Measurements from ENCODE around the gene RNF149.
"Not testable (repeated sequence)": the region's sequence is repeated elsewhere in the genome, so short reads cannot be mapped to it uniquely, and the experiment has no call there.

The RNF149 gene

GRCh38 chr2:101308432-101309210 is at the start of gene RNF149:
TSS of gene RNF149 (minus strand) at chr2:101308701. CDS start at chr2:101308588, 113 bp downstream.
- DNase-seq (ENCODE audit: low read depth in 3 of 3): peak; percentile 80 to 91 (median 82)

GRCh38 chr2:101357376-101357775 is 48.9 kb upstream of the RNF149 start:
- no peak for DNase-seq (ENCODE audit: low read depth in 3 of 3)

GRCh38 chr2:101356521-101356920 is 48.0 kb upstream of the RNF149 start:
- DNase-seq (ENCODE audit: low read depth in 3 of 3): no peak

GRCh38 chr2:101356055-101356454 is 47.6 kb upstream of the RNF149 start:
- no peak for DNase-seq (ENCODE audit: low read depth in 3 of 3)

GRCh38 chr2:101355401-101356054 is 47.0 kb upstream of the RNF149 start:
- DNase-seq (ENCODE audit: low read depth in 3 of 3): no peak

- no peak for DNase-seq (ENCODE audit: low read depth in 3 of 3)
Observed at GRCh38 chr2:101354420-101355311, 46.2 kb upstream of the RNF149 start.

- DNase-seq (ENCODE audit: low read depth in 3 of 3): not testable (repeated sequence)
Observed at GRCh38 chr2:101352631-101353030, 44.1 kb upstream of the RNF149 start.

- DNase-seq (ENCODE audit: low read depth in 3 of 3): no peak
Observed at GRCh38 chr2:101351207-101351606, 42.7 kb upstream of the RNF149 start.

GRCh38 chr2:101349893-101350662 is 41.6 kb upstream of the RNF149 start:
- DNase-seq (ENCODE audit: low read depth in 3 of 3): no peak

- no peak for DNase-seq (ENCODE audit: low read depth in 3 of 3)
Observed at GRCh38 chr2:101348883-101349282, 40.4 kb upstream of the RNF149 start.

GRCh38 chr2:101346909-101347308 is 38.4 kb upstream of the RNF149 start:
- no peak for DNase-seq (ENCODE audit: low read depth in 3 of 3)

GRCh38 chr2:101344137-101344536 is 35.6 kb upstream of the RNF149 start:
- DNase-seq (ENCODE audit: low read depth in 3 of 3): no peak

GRCh38 chr2:101342625-101343008 is 34.1 kb upstream of the RNF149 start:
- no peak for DNase-seq (ENCODE audit: low read depth in 3 of 3)

GRCh38 chr2:101341901-101342624 is 33.6 kb upstream of the RNF149 start:
- DNase-seq (ENCODE audit: low read depth in 3 of 3): peak; percentile 30 to 72 (median 67)

- DNase-seq (ENCODE audit: low read depth in 3 of 3): peak in 2 of 3 donors; percentile 26 to 33
Observed at GRCh38 chr2:101341421-101341820, 32.9 kb upstream of the RNF149 start.

- DNase-seq (ENCODE audit: low read depth in 3 of 3): no peak
Observed at GRCh38 chr2:101340141-101340551, 31.6 kb upstream of the RNF149 start.

- DNase-seq (ENCODE audit: low read depth in 3 of 3): no peak
Observed at GRCh38 chr2:101339266-101339880, 30.9 kb upstream of the RNF149 start.

GRCh38 chr2:101337877-101338276 is 29.4 kb upstream of the RNF149 start:
- no peak for DNase-seq (ENCODE audit: low read depth in 3 of 3)

GRCh38 chr2:101332885-101333766 is 24.6 kb upstream of the RNF149 start:
- DNase-seq (ENCODE audit: low read depth in 3 of 3): no peak

All from stimulated activated CD4-positive, alpha-beta T cell treated with anti-CD3 and anti-CD28 coated beads, TNF-alpha, amount 100 ng/mL, for 48 hours (primary cell).